ENCODE measurements around the gene SNPH. TPM values are rescaled to one million over a fixed set of nuclear protein-coding genes. Genes with fewer than 3 reads are reported as not detected.
"Not testable (repeated sequence)": the region's sequence is repeated elsewhere in the genome, so short reads cannot be mapped to it uniquely, and the experiment has no call there.

Gene SNPH
- total RNA-seq, 4 donors from 2014 or later, result 9.3 to 16.2 (median 13.6) TPM

GRCh38 chr20:1241456-1241855, 24.6 kb upstream of the SNPH start:
- no peaks in the 10 kb centered on the region for H3K27me3 ChIP-seq
- no peaks in the 10 kb centered on the region for H3K4me1 ChIP-seq
- H3K27ac ChIP-seq, result no peak overlapping the region
- no peaks in the 10 kb centered on the region for H3K9me3 ChIP-seq
- DNase-seq, result no peak
- H3K4me3 ChIP-seq (replicated peaks in 1 of 3), result no peak overlapping the region
- no peak for TF ChIP-seq CTCF (IDR thresholded peaks at IDR 0.05)
- no peak for TF ChIP-seq POLR2A (IDR thresholded peaks at IDR 0.05)
- intact Hi-C loops (cut with DNase I), result no loop called here
- H3K36me3 ChIP-seq, result no peaks in the 10 kb centered on the region

GRCh38 chr20:1242099-1242498, 24.0 kb upstream of the SNPH start:
- H3K9me3 ChIP-seq, result no peaks in the 10 kb centered on the region
- H3K4me1 ChIP-seq, result no peaks in the 10 kb centered on the region
- no peak overlapping the region for H3K27ac ChIP-seq
- H3K4me3 ChIP-seq (replicated peaks in 1 of 3), result no peak overlapping the region
- H3K27me3 ChIP-seq, result no peaks in the 10 kb centered on the region
- WGBS, 2 donors, result 85 to 92% methylated on average over 3 of the region's 3 CpGs
- no peak for DNase-seq
- TF ChIP-seq POLR2A (IDR thresholded peaks at IDR 0.05) (no peak), CTCF (IDR thresholded peaks at IDR 0.05) (no peak)
- intact Hi-C loops (cut with DNase I), result no loop called here
- H3K36me3 ChIP-seq, result no peaks in the 10 kb centered on the region

GRCh38 chr20:1242530-1242929, 23.6 kb upstream of the SNPH start:
- TF ChIP-seq POLR2A (IDR thresholded peaks at IDR 0.05), result no peak
- 65 to 66% methylated on average over 2 of the region's 2 CpGs for WGBS, 2 donors
- H3K27me3 ChIP-seq, result no peaks in the 10 kb centered on the region
- intact Hi-C loops (cut with DNase I), result no loop called here
- no peak overlapping the region for H3K4me3 ChIP-seq (replicated peaks in 1 of 3)
- H3K4me1 ChIP-seq, result no peaks in the 10 kb centered on the region
- H3K27ac ChIP-seq, result no peak overlapping the region
- H3K36me3 ChIP-seq, result no peaks in the 10 kb centered on the region
- no peak for DNase-seq
- no peaks in the 10 kb centered on the region for H3K9me3 ChIP-seq

GRCh38 chr20:1245578-1245977, 20.5 kb upstream of the SNPH start:
- 67 to 72% methylated on average over 2 of the region's 2 CpGs for WGBS, 2 donors
- no peak for DNase-seq
- no peaks in the 10 kb centered on the region for H3K4me1 ChIP-seq
- H3K4me3 ChIP-seq (replicated peaks in 1 of 3), result no peak overlapping the region
- no peaks in the 10 kb centered on the region for H3K36me3 ChIP-seq
- H3K9me3 ChIP-seq, result no peaks in the 10 kb centered on the region
- TF ChIP-seq CTCF (IDR thresholded peaks at IDR 0.05), result no peak
- TF ChIP-seq POLR2A (IDR thresholded peaks at IDR 0.05), result no peak
- H3K27ac ChIP-seq, result no peak overlapping the region
- H3K27me3 ChIP-seq, result no peaks in the 10 kb centered on the region
- intact Hi-C loops (cut with DNase I), result no loop called here

- H3K27ac ChIP-seq, result no peak overlapping the region
- no peak for TF ChIP-seq CTCF (IDR thresholded peaks at IDR 0.05)
- no peak for TF ChIP-seq POLR2A (IDR thresholded peaks at IDR 0.05)
- H3K27me3 ChIP-seq, result no peaks in the 10 kb centered on the region
- no peak overlapping the region for H3K4me3 ChIP-seq (replicated peaks in 1 of 3)
- intact Hi-C loops (cut with DNase I), result no loop called here
- no peaks in the 10 kb centered on the region for H3K4me1 ChIP-seq
- no peaks in the 10 kb centered on the region for H3K9me3 ChIP-seq
- no peaks in the 10 kb centered on the region for H3K36me3 ChIP-seq
- DNase-seq, result no peak
Observed at GRCh38 chr20:1247689-1248088, 18.4 kb upstream of the SNPH start.

GRCh38 chr20:1250282-1250681, 15.8 kb upstream of the SNPH start:
- H3K27ac ChIP-seq; H3K9me3 ChIP-seq; H3K36me3 ChIP-seq; H3K4me1 ChIP-seq; H3K27me3 ChIP-seq; intact Hi-C loops (cut with DNase I); DNase-seq; H3K4me3 ChIP-seq (replicated peaks in 1 of 3): not testable (repeated sequence)
- 88 to 94% methylated on average over 2 of the region's 2 CpGs for WGBS, 2 donors
